Panc1 (cell line): ENCODE measurements around the gene SMTN. TPM values are rescaled to one million over a fixed set of nuclear protein-coding genes. Genes with fewer than 3 reads are reported as not detected.

Experiments
- ATAC-seq: fragments of 200-7000 bp; cut with Tn5 transposase; 2 replicates; pipeline ENCODE4 v1.9.1; 2020; ENCODE audit warnings: mild to moderate bottlenecking, moderate library complexity
- BruUV-seq: library from RNA; stranded (reverse); fragments of 400-500 nt; replicated peaks from 2 replicates; lab custom pipeline; 2021; lab: Mats Ljungman, UMichigan
- CTCF ChIA-PET: fragments of 300-600 bp; sonication (Branson Sonifier 250); formaldehyde crosslinking; loops from one replicate; lab custom pipeline; 2022; ENCODE audit warnings: antibody characterized with exemption; lab: Charles Lee
- POLR2A ChIA-PET: fragments of 300-600 bp; sonication (Branson Sonifier 250); formaldehyde crosslinking; loops from one replicate; lab custom pipeline; 2022; ENCODE audit warnings: antibody characterized with exemption; lab: Charles Lee
- DNase-seq: peaks from one replicate; pipeline ENCODE4 v3.0.0-alpha.2; 2010; ENCODE audit warnings: low read depth, low spot score
- H3K27ac ChIP-seq: 2 replicates; pipeline ENCODE4 v1.5.1; 2011; ENCODE audit warnings: mild to moderate bottlenecking, low read length, inconsistent platforms
- H3K27me3 ChIP-seq: fragments of 200-500 bp; sonication (Bioruptor generic); 2 replicates; pipeline ENCODE4 v1.6.0; 2014; ENCODE audit warnings: low read length, inconsistent platforms; ENCODE audit not compliant: control insufficient read depth, insufficient read depth
- H3K36me3 ChIP-seq: fragments of 200-500 bp; sonication (Bioruptor generic); 2 replicates; pipeline ENCODE4 v1.5.1; 2014; ENCODE audit warnings: inconsistent platforms, mild to moderate bottlenecking, low read length, moderate library complexity; ENCODE audit not compliant: control insufficient read depth, insufficient read depth
- H3K4me1 ChIP-seq: 2 replicates; pipeline ENCODE4 v1.5.1; 2011; ENCODE audit warnings: inconsistent platforms, mild to moderate bottlenecking, low read length, moderate library complexity; ENCODE audit not compliant: control insufficient read depth, insufficient read depth
- H3K4me3 ChIP-seq, 2 experiments: 2 replicates each; pipeline ENCODE4 v1.5.1; 2011 to 2012; ENCODE audit warnings: low read depth in 2 of 2, low read length in 2 of 2, mild to moderate bottlenecking in 2 of 2, inconsistent platforms in 1 of 2, moderate library complexity in 1 of 2
- H3K9me3 ChIP-seq: fragments of 200-500 bp; sonication (Bioruptor generic); 2 replicates; pipeline ENCODE4 v1.5.1; 2014; ENCODE audit warnings: low read depth, mild to moderate bottlenecking, inconsistent platforms, low read length, moderate library complexity; ENCODE audit not compliant: control insufficient read depth, insufficient read depth
- CTCF ChIP-seq: fragments of 450-650 bp; IDR thresholded peaks from 2 replicates; pipeline ENCODE4 v1.5.1; 2017; ENCODE audit warnings: mild to moderate bottlenecking
- POLR2AphosphoS5 ChIP-seq: IDR thresholded peaks from 2 replicates; pipeline ENCODE4 v1.6.1; 2012; ENCODE audit warnings: mild to moderate bottlenecking, low read depth, low read length, moderate library complexity
- REST ChIP-seq, 2 experiments: IDR thresholded peaks; 2 replicates each; pipeline ENCODE4 v1.6.1; 2011 to 2012; ENCODE audit warnings: low read depth in 2 of 2, control low read depth in 1 of 2, low read length in 1 of 2, mild to moderate bottlenecking in 1 of 2, moderate library complexity in 1 of 2; ENCODE audit not compliant: insufficient read depth in 1 of 2
- SIN3A ChIP-seq: IDR thresholded peaks from 2 replicates; pipeline ENCODE4 v1.6.1; 2012; ENCODE audit warnings: low read depth, mild to moderate bottlenecking, low read length, moderate library complexity, borderline replicate concordance; ENCODE audit not compliant: insufficient read depth
- TCF7L2 ChIP-seq: IDR thresholded peaks from 2 replicates; pipeline ENCODE4 v1.6.1; 2011; ENCODE audit warnings: mild to moderate bottlenecking, low read depth, low read length, inconsistent platforms
- in situ Hi-C: cut with HindIII; loops from 2 replicates; pipeline ENCODE4 v1.10.0; 2016; ENCODE audit warnings: low sequenced_read_pairs, low pct_unique_long_range_greater_than_20kb
- intact Hi-C: fragments of 100-400 bp; cut with micrococcal nuclease; formaldehyde crosslinking; loops from one replicate; pipeline ENCODE4 v1.10.0; 2022; ENCODE audit not compliant: unreplicated experiment
- total RNA-seq: library from RNA; stranded (reverse); gene quantifications from one replicate; pipeline ENCODE4 v1.2.1, GENCODE V29; 2021; ENCODE audit not compliant: unreplicated experiment

SMTN gene
- total RNA-seq, 1 experiment from 2014 or later, result 71.7 TPM

- no peak overlapping the region for H3K4me3 ChIP-seq
- no peaks in the 10 kb centered on the region for H3K9me3 ChIP-seq
- H3K27me3 ChIP-seq, result no peaks in the 10 kb centered on the region
- POLR2A ChIA-PET, result interaction anchor here (0.6 kb wide), 1 partner anchor 17 kb away, joined by 11 read pairs; no protein-coding TSS in a partner anchor
- no peak overlapping the region for H3K27ac ChIP-seq
- no peaks in the 10 kb centered on the region for H3K4me1 ChIP-seq
- TF ChIP-seq POLR2AphosphoS5 (no peak), REST (IDR thresholded peaks at IDR 0.05; ENCODE audit: insufficient read depth in 1 of 2, low read depth in 2 of 2, low read length in 1 of 2) (no peak), TCF7L2 (no peak), SIN3A (no peak), CTCF (no peak)
- no TSS peak for BruUV-seq
- in situ Hi-C loops (no loop called here), intact Hi-C loops (no loop called here)
- ATAC-seq (no peak), DNase-seq (no peak)
- CTCF ChIA-PET, result no interaction called here
- H3K36me3 ChIP-seq, result no peaks in the 10 kb centered on the region
These were observed 34.4 kb upstream of the SMTN start for GRCh38 chr22:31046539-31047226.

- DNase-seq (no peak), ATAC-seq (no peak)
- no peaks in the 10 kb centered on the region for H3K36me3 ChIP-seq
- CTCF ChIA-PET, result no interaction called here
- intact Hi-C loops (no loop called here), in situ Hi-C loops (no loop called here)
- no TSS peak for BruUV-seq
- POLR2A ChIA-PET, result no interaction called here
- no peaks in the 10 kb centered on the region for H3K4me1 ChIP-seq
- H3K4me3 ChIP-seq, result no peak overlapping the region
- H3K9me3 ChIP-seq, result no peaks in the 10 kb centered on the region
- H3K27me3 ChIP-seq, result no peaks in the 10 kb centered on the region
- TF ChIP-seq CTCF, result no peak
- no peak for TF ChIP-seq REST (IDR thresholded peaks at IDR 0.05; ENCODE audit: insufficient read depth in 1 of 2, low read depth in 2 of 2, low read length in 1 of 2)
- no peak for TF ChIP-seq TCF7L2
- no peak for TF ChIP-seq POLR2AphosphoS5
- no peak for TF ChIP-seq SIN3A
- H3K27ac ChIP-seq, result no peak overlapping the region
These were observed 32.5 kb upstream of the SMTN start for GRCh38 chr22:31048570-31048969.
